Cerebellar nuclear complex (tissue), 1 donor: ENCODE data around the gene DYRK3.

Experiments
- DNase-seq, 2 experiments: peaks; one replicate each; lab custom pipeline; 2025; lab: John Stamatoyannopoulos, UW

The DYRK3 gene

GRCh38 chr1:206661161-206661820, 26.0 kb downstream of the DYRK3 start:
- DNase-seq, result no peak

GRCh38 chr1:206662396-206663092, 27.2 kb downstream of the DYRK3 start:
- no peak for DNase-seq

- DNase-seq, result no peak
Measured at GRCh38 chr1:206663362-206663761, 28.0 kb downstream of the DYRK3 start.

GRCh38 chr1:206663832-206664652, 28.7 kb downstream of the DYRK3 start:
- no peak for DNase-seq

GRCh38 chr1:206664740-206665139, 29.4 kb downstream of the DYRK3 start:
- DNase-seq, result no peak

- DNase-seq, result no peak
Measured at GRCh38 chr1:206666031-206666561, 30.8 kb downstream of the DYRK3 start.

- no peak for DNase-seq
Measured at GRCh38 chr1:206666954-206667665, 31.8 kb downstream of the DYRK3 start.

- DNase-seq, result no peak
Measured at GRCh38 chr1:206668351-206668750, 33.0 kb downstream of the DYRK3 start.

GRCh38 chr1:206668874-206669410, 33.6 kb downstream of the DYRK3 start:
- no peak for DNase-seq

- DNase-seq, result no peak
Measured at GRCh38 chr1:206672011-206672688, 36.8 kb downstream of the DYRK3 start.

- DNase-seq, result no peak
Measured at GRCh38 chr1:206672844-206673758, 37.8 kb downstream of the DYRK3 start.

GRCh38 chr1:206674236-206674635, 38.9 kb downstream of the DYRK3 start:
- no peak for DNase-seq

GRCh38 chr1:206674745-206675175, 39.4 kb downstream of the DYRK3 start:
- DNase-seq, result no peak

GRCh38 chr1:206676499-206676898, 41.2 kb downstream of the DYRK3 start:
- no peak for DNase-seq

- no peak for DNase-seq
Measured at GRCh38 chr1:206678490-206678889, 43.2 kb downstream of the DYRK3 start.

GRCh38 chr1:206679738-206680211, 44.4 kb downstream of the DYRK3 start:
- no peak for DNase-seq

GRCh38 chr1:206680279-206680678, 44.9 kb downstream of the DYRK3 start:
- DNase-seq, result no peak

GRCh38 chr1:206681359-206681758, 46.0 kb downstream of the DYRK3 start:
- no peak for DNase-seq

GRCh38 chr1:206682111-206682510, 46.8 kb downstream of the DYRK3 start:
- DNase-seq, result no peak

- DNase-seq, result no peak
Measured at GRCh38 chr1:206683313-206683712, 48.0 kb downstream of the DYRK3 start.
